Vagina (tissue), 2 donors: ENCODE data around the gene CFAP100. TPM values are rescaled to one million over a fixed set of nuclear protein-coding genes. Genes with fewer than 3 reads are reported as not detected.

Source experiments
- DNase-seq, 2 donors: peaks; one replicate each; pipeline ENCODE4 v3.0.0-alpha.2; 2017; ENCODE audit errors: extremely low spot score in 2 of 2
- H3K27ac ChIP-seq: fragments of 200-600 bp; sonication (generic); one replicate; pipeline ENCODE4 v1.5.1; 2019
- H3K27me3 ChIP-seq: fragments of 200-600 bp; sonication (generic); one replicate; pipeline ENCODE4 v1.5.1; 2019
- H3K36me3 ChIP-seq, 2 donors: fragments of 200-600 bp; sonication (generic); one replicate each; pipeline ENCODE4 v1.5.1; 2017 to 2019
- H3K4me1 ChIP-seq: fragments of 200-600 bp; sonication (generic); one replicate; pipeline ENCODE4 v1.5.1; 2019
- H3K4me3 ChIP-seq, 2 donors: fragments of 200-600 bp; sonication (generic); 1 replicate in 1 of 2; 2 replicates in 1 of 2; pipeline ENCODE4 v1.5.1; 2016 to 2019
- H3K9me3 ChIP-seq: fragments of 200-600 bp; sonication (generic); one replicate; pipeline ENCODE4 v1.5.1; 2019
- POLR2A ChIP-seq, 2 donors: fragments of 450-650 bp; IDR thresholded peaks; one replicate each; pipeline ENCODE4 v1.6.1; 2017; ENCODE audit warnings: antibody characterized with exemption in 2 of 2, mild to moderate bottlenecking in 2 of 2, moderate library complexity in 2 of 2
- POLR2AphosphoS5 ChIP-seq, 2 donors: sonication (generic); formaldehyde crosslinking; IDR thresholded peaks; one replicate each; pipeline ENCODE4 v1.9.0; 2017; ENCODE audit warnings: antibody characterized with exemption in 2 of 2, mild to moderate bottlenecking in 2 of 2, low read depth in 1 of 2; ENCODE audit not compliant: insufficient read depth in 1 of 2
- intact Hi-C: fragments of 100-400 bp; cut with DNase I; formaldehyde crosslinking; loops from one replicate; pipeline ENCODE4 v1.15.1; 2023
- total RNA-seq: library from RNA; depleted of rRNA; stranded (reverse); fragments of >200 nt; gene quantifications from one replicate; pipeline ENCODE4 v1.2.3, GENCODE V29; 2016
- TF ChIP-seq, protein P1 (sequence below), 3 experiments: fragments of 450-650 bp in 2 of 3; fragments of 200-600 bp in 1 of 3; sonication (generic) in 1 of 3; IDR thresholded peaks; one replicate each; pipeline ENCODE4 v1.5.1; 2017 to 2019; ENCODE audit warnings: antibody characterized with exemption in 3 of 3, mild to moderate bottlenecking in 2 of 3, moderate library complexity in 2 of 3

Gene CFAP100
- total RNA-seq, 1 donor from 2014 or later, result not detected

DNA sequence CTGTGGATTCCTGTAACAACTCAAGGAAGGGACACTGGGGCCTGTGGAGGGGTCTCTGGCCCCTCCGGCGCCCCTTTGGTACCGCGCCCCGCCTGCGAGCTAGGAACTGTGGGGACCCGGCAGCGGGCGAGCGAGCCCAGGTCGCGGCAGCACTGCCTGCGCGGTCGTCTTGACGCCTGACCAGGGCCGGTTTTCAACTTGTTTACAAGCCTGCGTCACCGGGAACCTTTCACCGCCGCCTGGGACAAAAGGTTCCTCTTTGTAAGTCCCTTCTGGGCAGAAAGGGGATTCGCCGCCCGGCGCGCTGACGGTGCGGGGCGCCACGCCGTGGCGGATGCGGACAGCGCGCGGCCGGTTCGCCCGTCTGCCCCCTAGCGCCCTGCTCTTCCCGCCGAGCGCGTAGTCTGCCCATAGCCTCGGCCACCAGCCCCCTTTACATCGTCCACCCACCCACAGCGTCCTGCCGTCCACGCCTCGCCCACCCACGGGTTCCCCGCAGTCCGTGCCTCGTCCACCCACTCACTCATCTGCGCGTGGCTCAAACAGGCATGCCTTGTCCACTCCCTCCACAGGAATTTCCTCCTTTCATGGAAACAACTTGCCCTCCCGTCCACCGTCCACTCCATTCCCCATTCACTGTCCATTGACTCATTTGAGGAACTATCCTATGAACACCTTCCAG lies 5.5 kb upstream of the CFAP100 start:
- intact Hi-C loops, result loop anchor here (2.0 kb wide), 1 partner anchor 128 kb away; no protein-coding TSS in a partner anchor
- DNase-seq, result peak in 1 of 2 donors; percentile 95
- peak overlapping the region; percentile 24 to 36 for H3K4me3 ChIP-seq
- peak overlapping the region; percentile 62 for H3K27ac ChIP-seq
- no peaks in the 10 kb centered on the region for H3K36me3 ChIP-seq
- H3K27me3 ChIP-seq, result no peaks in the 10 kb centered on the region
- H3K4me1 ChIP-seq, result peaks cover 5% of the 10 kb centered on the region
- H3K9me3 ChIP-seq, result no peaks in the 10 kb centered on the region
- peak in 1 of 2 donors; percentile 36 for TF ChIP-seq POLR2A (IDR thresholded peaks at IDR 0.05)
- TF ChIP-seq POLR2AphosphoS5 (IDR thresholded peaks at IDR 0.05; ENCODE audit: insufficient read depth in 1 of 2, low read depth in 1 of 2), result peak; percentile 65 to 91
- TF ChIP-seq, protein P1, sequence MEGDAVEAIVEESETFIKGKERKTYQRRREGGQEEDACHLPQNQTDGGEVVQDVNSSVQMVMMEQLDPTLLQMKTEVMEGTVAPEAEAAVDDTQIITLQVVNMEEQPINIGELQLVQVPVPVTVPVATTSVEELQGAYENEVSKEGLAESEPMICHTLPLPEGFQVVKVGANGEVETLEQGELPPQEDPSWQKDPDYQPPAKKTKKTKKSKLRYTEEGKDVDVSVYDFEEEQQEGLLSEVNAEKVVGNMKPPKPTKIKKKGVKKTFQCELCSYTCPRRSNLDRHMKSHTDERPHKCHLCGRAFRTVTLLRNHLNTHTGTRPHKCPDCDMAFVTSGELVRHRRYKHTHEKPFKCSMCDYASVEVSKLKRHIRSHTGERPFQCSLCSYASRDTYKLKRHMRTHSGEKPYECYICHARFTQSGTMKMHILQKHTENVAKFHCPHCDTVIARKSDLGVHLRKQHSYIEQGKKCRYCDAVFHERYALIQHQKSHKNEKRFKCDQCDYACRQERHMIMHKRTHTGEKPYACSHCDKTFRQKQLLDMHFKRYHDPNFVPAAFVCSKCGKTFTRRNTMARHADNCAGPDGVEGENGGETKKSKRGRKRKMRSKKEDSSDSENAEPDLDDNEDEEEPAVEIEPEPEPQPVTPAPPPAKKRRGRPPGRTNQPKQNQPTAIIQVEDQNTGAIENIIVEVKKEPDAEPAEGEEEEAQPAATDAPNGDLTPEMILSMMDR (IDR thresholded peaks at IDR 0.05), result peak; percentile 97 to 100 (median 98)

GRCh38 chr3:126389794-126390146 lies 4.9 kb upstream of the CFAP100 start:
- H3K4me3 ChIP-seq, result peak overlapping the region in 1 of 2 donors; percentile 24
- H3K27ac ChIP-seq, result peak overlapping the region; percentile 62
- DNase-seq, result no peak
- H3K9me3 ChIP-seq, result no peaks in the 10 kb centered on the region
- H3K27me3 ChIP-seq, result no peaks in the 10 kb centered on the region
- TF ChIP-seq POLR2A (IDR thresholded peaks at IDR 0.05), result no peak
- TF ChIP-seq, protein P1 (IDR thresholded peaks at IDR 0.05), result no peak
- no peak for TF ChIP-seq POLR2AphosphoS5 (IDR thresholded peaks at IDR 0.05; ENCODE audit: insufficient read depth in 1 of 2, low read depth in 1 of 2)
- no peaks in the 10 kb centered on the region for H3K36me3 ChIP-seq
- peaks cover 8% of the 10 kb centered on the region for H3K4me1 ChIP-seq
- intact Hi-C loops, result loop anchor here (2.0 to 5.0 kb wide), 2 partner anchors 129 to 252 kb away; no protein-coding TSS in a partner anchor

DNA sequence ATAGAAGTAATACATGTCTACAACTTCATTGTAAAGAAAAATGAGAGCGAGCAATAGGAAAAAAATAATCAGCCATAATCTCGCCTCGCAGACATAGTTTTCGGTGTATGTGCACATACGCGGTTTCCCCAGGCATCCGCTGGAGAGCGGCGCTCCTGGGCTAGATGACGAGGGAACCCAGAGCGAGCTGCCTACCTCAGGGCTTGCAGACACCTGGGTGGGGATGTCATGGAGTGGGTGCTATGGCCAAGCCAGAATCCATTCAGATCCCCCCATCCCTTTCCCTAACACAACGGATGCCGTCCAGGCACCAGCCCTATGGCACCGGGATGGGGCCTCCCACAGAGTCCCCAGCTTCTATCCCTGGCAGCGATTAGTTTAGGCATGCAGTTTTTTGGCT lies 4.5 kb upstream of the CFAP100 start:
- H3K4me1 ChIP-seq, result peaks cover 12% of the 10 kb centered on the region
- H3K27ac ChIP-seq, result no peak overlapping the region
- TF ChIP-seq, protein P1 (IDR thresholded peaks at IDR 0.05), result no peak
- no peak for TF ChIP-seq POLR2AphosphoS5 (IDR thresholded peaks at IDR 0.05; ENCODE audit: insufficient read depth in 1 of 2, low read depth in 1 of 2)
- no peak for TF ChIP-seq POLR2A (IDR thresholded peaks at IDR 0.05)
- H3K36me3 ChIP-seq, result no peaks in the 10 kb centered on the region
- intact Hi-C loops, result loop anchor here (5.0 kb wide), 1 partner anchor 253 kb away; no protein-coding TSS in a partner anchor
- H3K9me3 ChIP-seq, result no peaks in the 10 kb centered on the region
- no peak overlapping the region for H3K4me3 ChIP-seq
- H3K27me3 ChIP-seq, result no peaks in the 10 kb centered on the region
- DNase-seq, result no peak

DNA sequence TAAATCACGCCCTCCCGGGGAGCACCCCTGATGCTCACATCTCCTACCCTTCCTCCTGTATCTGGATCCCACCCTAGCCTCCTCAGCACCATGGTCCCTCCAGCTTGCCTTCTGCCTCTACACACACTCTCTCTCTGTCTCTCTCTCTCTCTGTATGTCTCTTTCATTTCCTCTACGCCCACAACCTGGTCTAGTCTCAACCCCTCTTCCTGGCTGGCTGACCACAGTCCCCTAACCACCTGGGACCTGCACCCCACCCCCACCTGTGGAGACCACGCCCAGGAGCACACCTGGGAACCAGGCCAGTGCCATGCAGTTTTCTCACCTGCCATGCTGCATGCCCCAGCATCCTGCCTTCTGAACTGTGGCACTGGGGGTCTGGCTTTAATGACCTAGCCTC lies 4.0 kb upstream of the CFAP100 start:
- peaks cover 13% of the 10 kb centered on the region for H3K4me1 ChIP-seq
- H3K9me3 ChIP-seq, result no peaks in the 10 kb centered on the region
- no peaks in the 10 kb centered on the region for H3K36me3 ChIP-seq
- no peak overlapping the region for H3K27ac ChIP-seq
- intact Hi-C loops, result loop anchor here (5.0 kb wide), 1 partner anchor 253 kb away; no protein-coding TSS in a partner anchor
- H3K4me3 ChIP-seq, result no peak overlapping the region
- H3K27me3 ChIP-seq, result no peaks in the 10 kb centered on the region
- TF ChIP-seq POLR2A (IDR thresholded peaks at IDR 0.05) (no peak), POLR2AphosphoS5 (IDR thresholded peaks at IDR 0.05; ENCODE audit: insufficient read depth in 1 of 2, low read depth in 1 of 2) (no peak)
- TF ChIP-seq, protein P1 (IDR thresholded peaks at IDR 0.05), result no peak
- DNase-seq, result no peak

DNA sequence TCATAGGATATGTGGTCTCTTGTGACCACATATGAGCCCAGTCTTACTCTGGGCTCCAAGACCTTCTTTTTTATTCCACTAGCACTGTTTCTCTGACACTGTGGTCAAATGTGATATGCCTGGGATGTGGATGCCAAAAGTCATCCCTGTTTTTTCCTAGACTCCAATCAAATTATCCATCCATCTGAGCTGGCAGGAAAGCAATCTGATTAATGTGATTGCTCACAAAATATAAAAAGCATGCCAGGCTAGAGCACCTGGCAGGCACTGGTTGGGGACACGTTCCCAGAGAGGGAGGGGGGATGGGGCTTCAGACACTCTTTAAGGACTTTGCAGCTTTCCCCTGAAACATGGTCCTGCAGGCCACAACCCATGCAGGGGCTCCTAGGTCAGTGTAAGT lies 3.1 kb upstream of the CFAP100 start:
- Histone ChIP-seq H3K4me1 (peaks cover 13% of the 10 kb centered on the region), H3K36me3 (no peaks in the 10 kb centered on the region), H3K9me3 (no peaks in the 10 kb centered on the region), H3K27ac (no peak overlapping the region), H3K4me3 (no peak overlapping the region), H3K27me3 (no peaks in the 10 kb centered on the region)
- no peak for DNase-seq
- TF ChIP-seq POLR2A (IDR thresholded peaks at IDR 0.05) (no peak), POLR2AphosphoS5 (IDR thresholded peaks at IDR 0.05; ENCODE audit: insufficient read depth in 1 of 2, low read depth in 1 of 2) (no peak)
- TF ChIP-seq, protein P1 (IDR thresholded peaks at IDR 0.05), result no peak
- intact Hi-C loops, result loop anchor here (5.0 kb wide), 1 partner anchor 254 kb away; no protein-coding TSS in a partner anchor
